Esophagus muscularis mucosa (tissue), 4 donors: ENCODE measurements around the gene LTN1.

Experiments used
- EP300 ChIP-seq: sonication (generic); formaldehyde crosslinking; IDR thresholded peaks from one replicate; pipeline ENCODE4 v1.6.1; 2017; ENCODE audit warnings: antibody characterized with exemption
- POLR2A ChIP-seq: fragments of 450-650 bp; IDR thresholded peaks from one replicate; pipeline ENCODE4 v1.6.1; 2017; ENCODE audit warnings: antibody characterized with exemption, moderate library complexity, mild to moderate bottlenecking, low read depth
- POLR2AphosphoS5 ChIP-seq, 2 donors: sonication (generic); formaldehyde crosslinking; IDR thresholded peaks; one replicate each; pipeline ENCODE4 v1.6.1; 2017; ENCODE audit warnings: antibody characterized with exemption in 2 of 2
- TF ChIP-seq, protein P1 (sequence below), 3 experiments: fragments of 200-600 bp in 2 of 3; fragments of 450-650 bp in 1 of 3; sonication (generic) in 2 of 3; IDR thresholded peaks; one replicate each; pipeline ENCODE4 v1.5.1; 2017 to 2019; ENCODE audit warnings: antibody characterized with exemption in 3 of 3, mild to moderate bottlenecking in 2 of 3, moderate library complexity in 1 of 3

GRCh38 chr21:28884481-28884880, 108.2 kb downstream of the LTN1 start:
- TF ChIP-seq POLR2A (no peak), POLR2AphosphoS5 (IDR thresholded peaks at IDR 0.05) (no peak), EP300 (no peak)
- TF ChIP-seq, protein P1, sequence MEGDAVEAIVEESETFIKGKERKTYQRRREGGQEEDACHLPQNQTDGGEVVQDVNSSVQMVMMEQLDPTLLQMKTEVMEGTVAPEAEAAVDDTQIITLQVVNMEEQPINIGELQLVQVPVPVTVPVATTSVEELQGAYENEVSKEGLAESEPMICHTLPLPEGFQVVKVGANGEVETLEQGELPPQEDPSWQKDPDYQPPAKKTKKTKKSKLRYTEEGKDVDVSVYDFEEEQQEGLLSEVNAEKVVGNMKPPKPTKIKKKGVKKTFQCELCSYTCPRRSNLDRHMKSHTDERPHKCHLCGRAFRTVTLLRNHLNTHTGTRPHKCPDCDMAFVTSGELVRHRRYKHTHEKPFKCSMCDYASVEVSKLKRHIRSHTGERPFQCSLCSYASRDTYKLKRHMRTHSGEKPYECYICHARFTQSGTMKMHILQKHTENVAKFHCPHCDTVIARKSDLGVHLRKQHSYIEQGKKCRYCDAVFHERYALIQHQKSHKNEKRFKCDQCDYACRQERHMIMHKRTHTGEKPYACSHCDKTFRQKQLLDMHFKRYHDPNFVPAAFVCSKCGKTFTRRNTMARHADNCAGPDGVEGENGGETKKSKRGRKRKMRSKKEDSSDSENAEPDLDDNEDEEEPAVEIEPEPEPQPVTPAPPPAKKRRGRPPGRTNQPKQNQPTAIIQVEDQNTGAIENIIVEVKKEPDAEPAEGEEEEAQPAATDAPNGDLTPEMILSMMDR (IDR thresholded peaks at IDR 0.05): no peak
